CD14-positive monocyte (primary cell): ENCODE results near the gene SIK3. TPM values are rescaled to one million over a fixed set of nuclear protein-coding genes. Genes with fewer than 3 reads are reported as not detected.

ENCODE experiments used
- DNase-seq, 3 donors: peaks; one replicate each; pipeline ENCODE4 v3.0.0-alpha.2; 2011 to 2022
- H2AFZ ChIP-seq: 2 replicates; pipeline ENCODE4 v1.6.0; 2012; ENCODE audit warnings: mild to moderate bottlenecking, low read depth, low read length, inconsistent platforms; ENCODE audit not compliant: insufficient read depth, poor library complexity, severe bottlenecking
- H3K27ac ChIP-seq, 2 donors: 1 replicate in 1 of 2; 2 replicates in 1 of 2; pipeline ENCODE4 v1.5.1; 2012 to 2013; ENCODE audit warnings: low read length in 2 of 2, control low read depth in 1 of 2, inconsistent platforms in 1 of 2, low read depth in 1 of 2, mild to moderate bottlenecking in 1 of 2
- H3K27me3 ChIP-seq, 2 donors: one replicate each; pipeline versions ENCODE4 v1.6.0 to v1.6.1; 2011 to 2013; ENCODE audit warnings: low read length in 2 of 2; ENCODE audit not compliant: control insufficient read depth in 2 of 2, insufficient read depth in 2 of 2
- H3K36me3 ChIP-seq, 2 donors: replicated peaks in 1 of 2; 1 replicate in 1 of 2; 2 replicates in 1 of 2; pipeline versions ENCODE4 v1.5.1 to v1.6.1; 2012 to 2013; ENCODE audit warnings: low read length in 2 of 2, control low read depth in 1 of 2, inconsistent platforms in 1 of 2, mild to moderate bottlenecking in 1 of 2; ENCODE audit not compliant: insufficient read depth in 2 of 2, control insufficient read depth in 1 of 2
- H3K4me1 ChIP-seq, 2 donors: 1 replicate in 1 of 2; 2 replicates in 1 of 2; pipeline versions ENCODE4 v1.5.1 to v1.6.1; 2012 to 2013; ENCODE audit warnings: low read length in 2 of 2, control low read depth in 1 of 2, inconsistent platforms in 1 of 2, mild to moderate bottlenecking in 1 of 2, moderate library complexity in 1 of 2; ENCODE audit not compliant: insufficient read depth in 2 of 2, control insufficient read depth in 1 of 2
- H3K4me2 ChIP-seq: replicated peaks from 2 replicates; pipeline ENCODE3; 2012; ENCODE audit warnings: low read length, moderate library complexity, mild to moderate bottlenecking; ENCODE audit not compliant: poor library complexity, severe bottlenecking; ENCODE audit errors: extremely low read depth
- H3K4me3 ChIP-seq, 3 experiments: fragments of 200-600 bp in 1 of 3; sonication (generic) in 1 of 3; replicated peaks in 1 of 3; 1 replicate in 2 of 3; 2 replicates in 1 of 3; pipeline ENCODE4 v1.5.1; 2011 to 2013; ENCODE audit warnings: low read length in 3 of 3, mild to moderate bottlenecking in 3 of 3, control low read depth in 2 of 3, low read depth in 2 of 3, inconsistent platforms in 1 of 3, moderate library complexity in 1 of 3
- H3K79me2 ChIP-seq: 2 replicates; pipeline ENCODE4 v1.6.0; 2012; ENCODE audit warnings: mild to moderate bottlenecking, control low read depth, inconsistent platforms, low read length, moderate library complexity; ENCODE audit not compliant: insufficient read depth
- H3K9ac ChIP-seq: 2 replicates; pipeline ENCODE4 v1.6.0; 2017; ENCODE audit warnings: low read length, mild to moderate bottlenecking; ENCODE audit not compliant: insufficient read depth, poor library complexity, severe bottlenecking
- H3K9me3 ChIP-seq, 2 donors: replicated peaks in 1 of 2; 1 replicate in 1 of 2; 2 replicates in 1 of 2; pipeline versions ENCODE4 v1.5.1 to v1.6.1; 2012 to 2013; ENCODE audit warnings: low read length in 2 of 2, control low read depth in 1 of 2; ENCODE audit not compliant: control insufficient read depth in 1 of 2, insufficient read depth in 1 of 2
- H4K20me1 ChIP-seq: 2 replicates; pipeline ENCODE4 v1.6.0; 2012; ENCODE audit warnings: mild to moderate bottlenecking, low read length, control low read depth, moderate library complexity; ENCODE audit not compliant: insufficient read depth
- H3K27ac Mint-ChIP-seq, 7 donors: one replicate each; pipeline ENCODE4 v1.8.0; 2020; ENCODE audit warnings: mild to moderate bottlenecking in 7 of 7, mixed read lengths in 7 of 7, moderate library complexity in 6 of 7, inconsistent platforms in 2 of 7
- H3K27me3 Mint-ChIP-seq, 3 donors: one replicate each; pipeline ENCODE4 v1.8.0; 2021 to 2022; ENCODE audit warnings: low read depth in 3 of 3, mild to moderate bottlenecking in 3 of 3, mixed read lengths in 3 of 3, moderate library complexity in 3 of 3, inconsistent platforms in 1 of 3
- H3K36me3 Mint-ChIP-seq, 2 donors: one replicate each; pipeline ENCODE4 v1.8.0; 2020; ENCODE audit warnings: mixed read lengths in 2 of 2, inconsistent platforms in 1 of 2, mild to moderate bottlenecking in 1 of 2
- H3K4me1 Mint-ChIP-seq: one replicate; pipeline ENCODE4 v1.8.0; 2020; ENCODE audit warnings: mild to moderate bottlenecking, mixed read lengths
- H3K4me3 Mint-ChIP-seq, 2 donors: one replicate each; pipeline ENCODE4 v1.8.0; 2020; ENCODE audit warnings: mild to moderate bottlenecking in 2 of 2, mixed read lengths in 2 of 2, moderate library complexity in 1 of 2
- H3K9me3 Mint-ChIP-seq, 7 donors: one replicate each; pipeline ENCODE4 v1.8.0; 2020 to 2022; ENCODE audit warnings: mixed read lengths in 7 of 7, mild to moderate bottlenecking in 6 of 7, moderate library complexity in 6 of 7, inconsistent platforms in 2 of 7
- WGBS: methylation state at CpG from one replicate; pipeline ENCODE4 v1.1.5; 2013; ENCODE audit warnings: missing lambda C conversion rate; ENCODE audit not compliant: insufficient coverage; 5-methylcytosine and 5-hydroxymethylcytosine counted together
- intact Hi-C, 2 donors: fragments of 100-400 bp; cut with micrococcal nuclease; formaldehyde crosslinking; loops; one replicate each; pipeline versions ENCODE4 v1.15.0 to v1.15.1; 2023
- polyA plus RNA-seq, 3 donors: library from polyadenylated mRNA; depleted of rRNA in 1 of 3; unstranded in 2 of 3; stranded (reverse) in 1 of 3; fragments of 300-500 nt in 2 of 3; fragments of >200 nt in 1 of 3; fragmentation: Illumina TruSeq in 2 of 3; gene quantifications; 1 replicate in 2 of 3; 2 replicates in 1 of 3; pipeline ENCODE4 v1.2.3, GENCODE V29; 2012 to 2021
- TF ChIP-seq, protein P1 (sequence below): fragments of 200-600 bp; IDR thresholded peaks from one replicate; pipeline ENCODE4 v1.8.0; 2022; ENCODE audit warnings: antibody characterized with exemption, mild to moderate bottlenecking

Gene SIK3
- polyA plus RNA-seq, 3 donors: 18.3 to 142 (median 20.0) TPM

DNA sequence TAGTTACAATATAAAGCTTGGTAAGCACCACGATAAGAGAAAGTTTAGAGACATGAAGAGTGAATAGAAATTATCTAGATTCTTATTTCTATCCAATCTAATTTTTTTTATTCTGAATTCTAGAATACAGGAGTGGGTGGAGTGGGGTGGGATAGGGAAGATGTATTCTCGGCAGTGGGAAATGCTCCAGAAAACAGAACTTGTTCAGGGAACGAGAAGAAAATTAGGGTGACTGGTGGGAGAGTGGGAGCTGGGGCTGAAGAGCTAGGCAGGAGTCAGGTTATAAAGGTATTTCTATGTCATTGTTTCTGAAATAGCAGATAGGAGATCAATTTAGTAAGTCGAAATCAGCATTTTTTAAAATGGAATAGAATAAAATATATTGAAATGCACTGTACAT is 207.6 kb downstream of the SIK3 start:
- no peak overlapping the region for H2AFZ ChIP-seq
- H3K36me3 ChIP-seq: peaks cover 38 to 94% of the 10 kb centered on the region in 2 donors
- no peaks in the 10 kb centered on the region for H3K27me3 ChIP-seq
- H3K4me1 ChIP-seq: peaks cover 7 to 11% of the 10 kb centered on the region in 2 donors
- no peaks in the 10 kb centered on the region for H3K9me3 ChIP-seq
- intact Hi-C loops: no loop called here
- H3K9ac ChIP-seq: no peak overlapping the region
- Mint-ChIP-seq H3K4me1 (peaks cover 11% of the 10 kb centered on the region), H3K36me3 (peaks cover 62 to 68% of the 10 kb centered on the region in 2 donors), H3K27me3 (no peaks in the 10 kb centered on the region), H3K27ac (peak overlapping the region in 2 of 7 donors; percentile 30 to 32), H3K9me3 (no peaks in the 10 kb centered on the region), H3K4me3 (no peak overlapping the region)
- DNase-seq: no peak
- H3K79me2 ChIP-seq: peaks cover 3% of the 10 kb centered on the region
- no peak overlapping the region for H3K4me2 ChIP-seq
- H3K27ac ChIP-seq: peak overlapping the region in 1 of 2 donors; percentile 33
- TF ChIP-seq, protein P1, sequence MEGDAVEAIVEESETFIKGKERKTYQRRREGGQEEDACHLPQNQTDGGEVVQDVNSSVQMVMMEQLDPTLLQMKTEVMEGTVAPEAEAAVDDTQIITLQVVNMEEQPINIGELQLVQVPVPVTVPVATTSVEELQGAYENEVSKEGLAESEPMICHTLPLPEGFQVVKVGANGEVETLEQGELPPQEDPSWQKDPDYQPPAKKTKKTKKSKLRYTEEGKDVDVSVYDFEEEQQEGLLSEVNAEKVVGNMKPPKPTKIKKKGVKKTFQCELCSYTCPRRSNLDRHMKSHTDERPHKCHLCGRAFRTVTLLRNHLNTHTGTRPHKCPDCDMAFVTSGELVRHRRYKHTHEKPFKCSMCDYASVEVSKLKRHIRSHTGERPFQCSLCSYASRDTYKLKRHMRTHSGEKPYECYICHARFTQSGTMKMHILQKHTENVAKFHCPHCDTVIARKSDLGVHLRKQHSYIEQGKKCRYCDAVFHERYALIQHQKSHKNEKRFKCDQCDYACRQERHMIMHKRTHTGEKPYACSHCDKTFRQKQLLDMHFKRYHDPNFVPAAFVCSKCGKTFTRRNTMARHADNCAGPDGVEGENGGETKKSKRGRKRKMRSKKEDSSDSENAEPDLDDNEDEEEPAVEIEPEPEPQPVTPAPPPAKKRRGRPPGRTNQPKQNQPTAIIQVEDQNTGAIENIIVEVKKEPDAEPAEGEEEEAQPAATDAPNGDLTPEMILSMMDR: no peak
- WGBS: 80% methylated on average over 2 of the region's 4 CpGs
- peaks cover 7% of the 10 kb centered on the region for H4K20me1 ChIP-seq
- no peak overlapping the region for H3K4me3 ChIP-seq

DNA sequence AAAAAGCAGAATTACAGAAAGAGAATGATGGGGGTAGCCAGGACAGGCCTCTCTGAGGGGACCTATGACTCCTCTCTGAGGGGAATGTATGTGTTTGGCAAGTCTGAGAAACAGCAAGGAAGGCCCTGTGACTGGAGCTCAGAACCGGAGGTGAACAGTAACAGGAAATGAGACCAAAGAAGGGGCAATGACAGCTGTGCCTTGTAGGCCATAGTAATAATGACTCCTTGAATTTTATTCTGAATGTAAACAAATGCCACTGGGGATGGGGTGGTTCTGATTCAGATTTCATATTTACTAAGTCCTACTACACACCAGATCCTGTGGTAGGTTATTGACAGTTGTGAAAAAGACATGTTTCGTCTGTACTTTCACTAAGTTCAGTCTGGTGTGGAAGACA is 208.0 kb downstream of the SIK3 start:
- intact Hi-C loops: no loop called here
- Mint-ChIP-seq H3K9me3 (no peaks in the 10 kb centered on the region), H3K27ac (peak overlapping the region in 1 of 7 donors; percentile 59), H3K36me3 (peaks cover 64 to 65% of the 10 kb centered on the region in 2 donors), H3K27me3 (no peaks in the 10 kb centered on the region), H3K4me1 (peaks cover 7% of the 10 kb centered on the region), H3K4me3 (no peak overlapping the region)
- Histone ChIP-seq H4K20me1 (peaks cover 7% of the 10 kb centered on the region), H3K4me3 (no peak overlapping the region), H3K27ac (peak overlapping the region in 1 of 2 donors; percentile 33), H3K9ac (no peak overlapping the region), H3K4me2 (no peak overlapping the region), H3K9me3 (no peaks in the 10 kb centered on the region), H3K27me3 (no peaks in the 10 kb centered on the region), H3K4me1 (peaks cover 3 to 7% of the 10 kb centered on the region in 2 donors), H3K36me3 (peaks cover 39 to 94% of the 10 kb centered on the region in 2 donors), H2AFZ (no peak overlapping the region), H3K79me2 (peaks cover 3% of the 10 kb centered on the region)
- TF ChIP-seq, protein P1: no peak
- DNase-seq: no peak
- WGBS: no CpG with 5 or more reads among the region's 2 CpGs
